AG09319 (cell line): ENCODE data around the gene ADISSP.

Source experiments
- DNase-seq: peaks from one replicate; pipeline ENCODE4 v3.0.0-alpha.2; 2010; ENCODE audit warnings: low read depth; ENCODE audit errors: extremely low read depth
- CTCF ChIP-seq: IDR thresholded peaks from 2 replicates; pipeline ENCODE4 v1.5.1; 2011; ENCODE audit warnings: low read depth, mild to moderate bottlenecking, inconsistent platforms, low read length, moderate library complexity

ADISSP gene

GRCh38 chr20:3732327-3733118 is 35.0 kb downstream of the ADISSP start, which contains the start of gene HSPA12B:
Gene HSPA12B (plus strand): TSS chr20:3732685. CDS start chr20:3738675, 5,990 bp downstream.
- no peak for TF ChIP-seq CTCF
- no peak for DNase-seq

GRCh38 chr20:3731944-3732326 is 35.6 kb downstream of the ADISSP start:
- TF ChIP-seq CTCF, result no peak
- DNase-seq, result no peak

GRCh38 chr20:3730803-3731672 is 36.5 kb downstream of the ADISSP start:
- no peak for DNase-seq
- no peak for TF ChIP-seq CTCF

GRCh38 chr20:3729811-3730540 is 37.6 kb downstream of the ADISSP start:
- TF ChIP-seq CTCF, result no peak
- DNase-seq, result no peak

- no peak for TF ChIP-seq CTCF
- no peak for DNase-seq
Measured at GRCh38 chr20:3729378-3729777, 38.2 kb downstream of the ADISSP start.

- TF ChIP-seq CTCF, result no peak
- no peak for DNase-seq
Measured at GRCh38 chr20:3728876-3729275, 38.7 kb downstream of the ADISSP start.
